HG03045 (cell line): ENCODE results near the gene KRT33A.

Source experiments
- ATAC-seq: cut with Tn5 transposase; IDR thresholded peaks from one replicate; pipeline ENCODE4 v1.9.1; 2021; ENCODE audit warnings: mild to moderate bottlenecking, moderate library complexity; ENCODE audit not compliant: unreplicated experiment

Gene KRT33A

GRCh38 chr17:41304091-41304490 lies 46.5 kb downstream of the KRT33A start:
- ATAC-seq = no peak

- ATAC-seq = no peak
Measured at GRCh38 chr17:41302981-41303380, 47.6 kb downstream of the KRT33A start.

- no peak for ATAC-seq
Measured at GRCh38 chr17:41301916-41302901, 48.4 kb downstream of the KRT33A start, which contains the start of gene KRTAP29-1. TSS of gene KRTAP29-1 (minus strand) at chr17:41302851. CDS start at chr17:41302851, 0 bp downstream.

- ATAC-seq = no peak
Measured at GRCh38 chr17:41301204-41301790, 49.3 kb downstream of the KRT33A start.

GRCh38 chr17:41298458-41299135 lies 52.0 kb downstream of the KRT33A start:
- ATAC-seq = no peak

- no peak for ATAC-seq
Measured at GRCh38 chr17:41296846-41297245, 53.8 kb downstream of the KRT33A start.
